OCI-LY1 (cell line): ENCODE measurements around the gene SHROOM2.

Source experiments
- H2AFZ ChIP-seq: fragments of 200-600 bp; sonication (generic), shearing (Covaris generic); 2 replicates; pipeline ENCODE4 v1.6.0; 2014; ENCODE audit warnings: antibody characterized with exemption, mild to moderate bottlenecking, low read length
- H3F3A ChIP-seq: fragments of 200-600 bp; sonication (generic), shearing (Covaris generic); 2 replicates; pipeline ENCODE4 v1.6.0; 2014; ENCODE audit warnings: mild to moderate bottlenecking, antibody characterized with exemption, low read length, moderate library complexity; ENCODE audit not compliant: insufficient read depth
- H3K27ac ChIP-seq: fragments of 200-600 bp; sonication (generic); 2 replicates; pipeline ENCODE4 v1.5.1; 2014; ENCODE audit warnings: low read length, mixed run types, mild to moderate bottlenecking, low read depth; ENCODE audit not compliant: poor library complexity, severe bottlenecking
- H3K27me3 ChIP-seq: fragments of 200-600 bp; sonication (generic); 2 replicates; pipeline ENCODE4 v1.6.0; 2014; ENCODE audit warnings: antibody characterized with exemption, mild to moderate bottlenecking, low read length, moderate library complexity; ENCODE audit not compliant: insufficient read depth
- H3K36me3 ChIP-seq: fragments of 200-600 bp; sonication (generic); 2 replicates; pipeline ENCODE4 v1.6.1; 2014; ENCODE audit warnings: mild to moderate bottlenecking, antibody characterized with exemption, low read length, moderate library complexity, mixed read lengths; ENCODE audit not compliant: insufficient read depth
- H3K4me1 ChIP-seq: fragments of 200-600 bp; sonication (generic); 2 replicates; pipeline ENCODE4 v1.5.1; 2014; ENCODE audit warnings: mild to moderate bottlenecking, low read length, moderate library complexity; ENCODE audit not compliant: insufficient read depth, severe bottlenecking
- H3K4me2 ChIP-seq: fragments of 200-600 bp; sonication (generic), shearing (Covaris generic); 2 replicates; pipeline ENCODE4 v1.6.1; 2014; ENCODE audit warnings: low read length
- H3K4me3 ChIP-seq: fragments of 200-600 bp; sonication (generic); 2 replicates; pipeline ENCODE4 v1.5.1; 2014; ENCODE audit warnings: low read length, low read depth, mild to moderate bottlenecking, mixed read lengths; ENCODE audit not compliant: poor library complexity, severe bottlenecking
- H3K79me2 ChIP-seq: fragments of 200-600 bp; shearing (Covaris generic); 2 replicates; pipeline ENCODE4 v1.6.1; 2016; ENCODE audit warnings: mixed run types, low read length, mixed read lengths; ENCODE audit not compliant: insufficient read depth
- H3K9ac ChIP-seq: fragments of 200-600 bp; sonication (generic), shearing (Covaris generic); 2 replicates; pipeline ENCODE4 v1.6.1; 2014; ENCODE audit warnings: mild to moderate bottlenecking, low read length, mixed read lengths
- H3K9me2 ChIP-seq: fragments of 200-600 bp; sonication (generic), shearing (Covaris generic); 2 replicates; pipeline ENCODE4 v1.6.1; 2014; ENCODE audit warnings: low read depth, mild to moderate bottlenecking, low read length, mixed read lengths
- H3K9me3 ChIP-seq: fragments of 200-600 bp; shearing (Covaris generic); 2 replicates; pipeline ENCODE4 v1.6.1; 2014; ENCODE audit warnings: low read length, mixed read lengths
- H4K20me1 ChIP-seq: fragments of 200-600 bp; sonication (generic), shearing (Covaris generic); 2 replicates; pipeline ENCODE4 v1.6.0; 2016; ENCODE audit warnings: mild to moderate bottlenecking, low read length; ENCODE audit not compliant: insufficient read depth
- EZH2 ChIP-seq: fragments of 200-600 bp; sonication (generic), shearing (Covaris generic); IDR thresholded peaks from 2 replicates; pipeline ENCODE4 v1.8.0; 2017; ENCODE audit warnings: borderline replicate concordance, mixed run types, mild to moderate bottlenecking, antibody characterized with exemption, low read length, moderate library complexity, mixed read lengths
- TF ChIP-seq, protein P1 (sequence below): fragments of 200-600 bp; sonication (generic), shearing (Covaris generic); IDR thresholded peaks from 2 replicates; pipeline ENCODE4 v1.5.1; 2017; ENCODE audit warnings: mild to moderate bottlenecking, antibody characterized with exemption, low read length, moderate library complexity, mixed read lengths

SHROOM2 gene

DNA sequence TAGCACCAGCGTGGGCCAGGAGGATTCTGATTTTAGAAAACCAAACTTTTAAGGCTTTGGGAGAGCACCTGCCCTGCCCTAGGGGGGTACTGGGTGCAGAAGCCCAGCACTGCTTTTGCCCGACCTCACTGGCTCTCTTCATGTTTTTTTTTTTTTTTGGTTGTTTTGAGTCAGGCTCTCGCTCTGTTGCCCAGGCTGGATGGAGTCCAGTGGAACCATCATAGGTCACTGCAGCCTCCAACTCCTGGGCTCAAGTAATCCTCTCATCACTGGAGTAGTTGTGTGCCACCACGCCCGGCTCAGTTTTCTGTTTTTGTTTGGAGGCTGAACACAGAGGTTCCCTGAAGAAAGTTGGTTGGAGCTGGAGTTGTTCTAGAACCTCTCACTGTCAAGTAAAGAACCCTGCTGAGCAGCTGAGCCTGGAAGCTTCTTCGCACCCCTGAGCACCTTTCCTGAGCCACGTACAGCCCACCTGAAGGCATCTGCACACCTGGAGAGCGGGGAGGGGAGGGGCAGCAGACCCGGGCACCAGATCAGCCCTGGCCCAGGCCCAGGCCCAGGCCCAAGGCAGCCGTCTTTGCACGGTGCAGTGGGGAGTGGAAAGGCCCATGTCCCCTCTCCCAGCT is 49.5 kb downstream of the SHROOM2 start:
- Histone ChIP-seq H3K4me1 (no peaks in the 10 kb centered on the region), H3K27ac (no peak overlapping the region), H3K9me2 (no peaks in the 10 kb centered on the region), H2AFZ (no peak overlapping the region), H3K9ac (no peak overlapping the region), H3F3A (no peaks in the 10 kb centered on the region), H3K9me3 (no peaks in the 10 kb centered on the region), H3K36me3 (no peaks in the 10 kb centered on the region), H3K4me3 (no peak overlapping the region), H3K27me3 (no peaks in the 10 kb centered on the region), H3K4me2 (no peak overlapping the region), H3K79me2 (no peaks in the 10 kb centered on the region), H4K20me1 (no peaks in the 10 kb centered on the region)
- TF ChIP-seq, protein P1, sequence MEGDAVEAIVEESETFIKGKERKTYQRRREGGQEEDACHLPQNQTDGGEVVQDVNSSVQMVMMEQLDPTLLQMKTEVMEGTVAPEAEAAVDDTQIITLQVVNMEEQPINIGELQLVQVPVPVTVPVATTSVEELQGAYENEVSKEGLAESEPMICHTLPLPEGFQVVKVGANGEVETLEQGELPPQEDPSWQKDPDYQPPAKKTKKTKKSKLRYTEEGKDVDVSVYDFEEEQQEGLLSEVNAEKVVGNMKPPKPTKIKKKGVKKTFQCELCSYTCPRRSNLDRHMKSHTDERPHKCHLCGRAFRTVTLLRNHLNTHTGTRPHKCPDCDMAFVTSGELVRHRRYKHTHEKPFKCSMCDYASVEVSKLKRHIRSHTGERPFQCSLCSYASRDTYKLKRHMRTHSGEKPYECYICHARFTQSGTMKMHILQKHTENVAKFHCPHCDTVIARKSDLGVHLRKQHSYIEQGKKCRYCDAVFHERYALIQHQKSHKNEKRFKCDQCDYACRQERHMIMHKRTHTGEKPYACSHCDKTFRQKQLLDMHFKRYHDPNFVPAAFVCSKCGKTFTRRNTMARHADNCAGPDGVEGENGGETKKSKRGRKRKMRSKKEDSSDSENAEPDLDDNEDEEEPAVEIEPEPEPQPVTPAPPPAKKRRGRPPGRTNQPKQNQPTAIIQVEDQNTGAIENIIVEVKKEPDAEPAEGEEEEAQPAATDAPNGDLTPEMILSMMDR = no peak
- no peak for TF ChIP-seq EZH2

DNA sequence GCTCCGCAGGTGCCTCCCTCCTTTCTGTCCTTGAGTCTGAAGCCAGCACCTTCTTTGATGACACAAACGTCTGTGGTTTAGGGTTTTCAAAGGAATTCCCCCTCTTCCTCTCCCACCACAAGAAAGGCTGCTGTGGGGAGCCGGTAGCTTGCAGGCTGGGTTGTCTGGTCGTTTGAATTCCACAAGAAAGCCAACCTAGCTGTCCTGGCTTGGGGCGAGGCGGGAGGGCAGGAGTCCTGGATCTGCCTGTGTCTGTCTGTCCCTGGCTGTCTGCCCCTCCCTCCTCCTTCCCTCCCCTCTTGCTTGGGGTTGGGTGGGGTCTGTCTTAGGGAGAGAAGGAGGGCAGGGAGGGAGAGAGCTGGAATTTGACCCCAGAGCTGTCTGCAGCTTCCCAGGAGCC is 56.3 kb downstream of the SHROOM2 start:
- no peaks in the 10 kb centered on the region for H3K9me2 ChIP-seq
- no peak overlapping the region for H3K27ac ChIP-seq
- no peak overlapping the region for H3K9ac ChIP-seq
- no peaks in the 10 kb centered on the region for H3K4me1 ChIP-seq
- no peaks in the 10 kb centered on the region for H4K20me1 ChIP-seq
- H3K79me2 ChIP-seq = no peaks in the 10 kb centered on the region
- H3K36me3 ChIP-seq = no peaks in the 10 kb centered on the region
- no peak overlapping the region for H3K4me2 ChIP-seq
- H3F3A ChIP-seq = no peaks in the 10 kb centered on the region
- TF ChIP-seq EZH2 = no peak
- H3K9me3 ChIP-seq = no peaks in the 10 kb centered on the region
- H3K27me3 ChIP-seq = no peaks in the 10 kb centered on the region
- H3K4me3 ChIP-seq = no peak overlapping the region
- H2AFZ ChIP-seq = no peak overlapping the region

DNA sequence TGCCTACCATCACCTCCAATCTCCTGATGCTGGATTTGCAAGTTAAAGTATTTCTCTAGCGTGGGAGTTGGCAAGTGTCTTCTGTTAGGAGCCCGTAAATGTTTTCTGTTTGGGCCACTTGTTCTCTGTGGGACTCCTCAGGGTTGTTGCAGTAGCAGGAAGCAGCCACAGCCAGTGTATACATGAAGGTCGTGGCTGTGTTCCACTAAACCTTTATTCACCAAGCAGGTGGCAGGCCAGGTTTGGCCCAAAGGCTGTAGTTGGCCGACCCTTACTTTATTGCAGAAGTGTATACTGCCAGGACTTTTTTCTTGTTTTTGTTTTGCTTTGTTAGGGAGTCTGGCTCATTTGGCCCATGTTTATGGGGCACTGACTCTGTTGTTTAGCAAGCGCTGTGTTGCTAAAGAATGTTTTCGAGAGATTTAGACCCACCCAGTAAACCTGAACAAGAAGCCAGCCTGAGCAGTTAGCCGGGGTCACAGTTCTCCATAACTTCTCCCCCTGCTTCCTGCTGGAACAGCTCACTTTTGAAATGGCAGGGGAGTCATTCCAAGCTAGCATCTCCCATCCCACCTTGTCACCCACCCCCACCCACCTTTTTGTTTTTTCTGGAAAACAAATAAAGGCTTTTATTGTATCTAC is 58.8 kb downstream of the SHROOM2 start:
- Histone ChIP-seq H3K27ac (no peak overlapping the region), H2AFZ (no peak overlapping the region), H3K4me3 (no peak overlapping the region), H3K9ac (no peak overlapping the region), H3K9me3 (no peaks in the 10 kb centered on the region), H3K4me2 (no peak overlapping the region), H3K27me3 (no peaks in the 10 kb centered on the region), H3K79me2 (no peaks in the 10 kb centered on the region), H4K20me1 (no peaks in the 10 kb centered on the region), H3F3A (no peaks in the 10 kb centered on the region), H3K4me1 (no peaks in the 10 kb centered on the region), H3K36me3 (no peaks in the 10 kb centered on the region), H3K9me2 (no peaks in the 10 kb centered on the region)
- TF ChIP-seq EZH2 = no peak
- TF ChIP-seq, protein P1 = no peak

DNA sequence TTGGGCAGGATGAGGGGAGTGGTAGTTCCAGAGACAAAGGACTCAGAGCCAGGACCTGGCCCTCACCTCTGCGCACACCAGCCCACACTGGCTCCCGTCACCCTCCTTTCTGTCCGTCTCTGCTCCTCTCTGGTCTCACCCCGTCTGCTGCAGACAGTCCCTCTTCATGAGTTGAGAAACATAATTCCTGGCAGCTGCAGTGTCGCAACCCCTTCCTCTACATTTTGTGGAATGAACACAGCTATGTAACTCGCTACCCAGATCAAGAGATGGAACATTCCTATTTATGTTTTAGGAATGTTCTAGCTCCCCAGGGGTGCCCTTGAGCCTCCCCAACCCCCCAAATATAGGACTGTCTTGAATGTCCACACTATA is 59.3 kb downstream of the SHROOM2 start:
- H2AFZ ChIP-seq = no peak overlapping the region
- H3K27ac ChIP-seq = no peak overlapping the region
- H3K27me3 ChIP-seq = no peaks in the 10 kb centered on the region
- no peaks in the 10 kb centered on the region for H3K36me3 ChIP-seq
- no peaks in the 10 kb centered on the region for H3K9me3 ChIP-seq
- no peaks in the 10 kb centered on the region for H3K9me2 ChIP-seq
- no peak overlapping the region for H3K9ac ChIP-seq
- TF ChIP-seq EZH2 = no peak
- TF ChIP-seq, protein P1 = no peak
- H3K4me1 ChIP-seq = no peaks in the 10 kb centered on the region
- no peaks in the 10 kb centered on the region for H3F3A ChIP-seq
- H3K4me3 ChIP-seq = no peak overlapping the region
- H3K79me2 ChIP-seq = no peaks in the 10 kb centered on the region
- no peak overlapping the region for H3K4me2 ChIP-seq
- H4K20me1 ChIP-seq = no peaks in the 10 kb centered on the region
